HFFc6 (cell line): ENCODE data around the gene NDUFAF8. TPM values are rescaled to one million over a fixed set of nuclear protein-coding genes. Genes with fewer than 3 reads are reported as not detected.
A peak's percentile ranks its signal among the peaks of the same experiment; 100 is the strongest.

Experiments used
- DNase-seq: peaks from one replicate; pipeline ENCODE4 v3.0.0-alpha.2; 2018
- H3K27ac Mint-ChIP-seq: 2 replicates; pipeline ENCODE4 v1.8.0; 2020; ENCODE audit warnings: mild to moderate bottlenecking, mixed read lengths
- H3K27me3 Mint-ChIP-seq: 2 replicates; pipeline ENCODE4 v1.8.0; 2021; ENCODE audit warnings: mild to moderate bottlenecking, moderate library complexity, mixed read lengths; ENCODE audit not compliant: insufficient read depth
- H3K36me3 Mint-ChIP-seq: 2 replicates; pipeline ENCODE4 v1.8.0; 2021; ENCODE audit warnings: low read depth, mixed read lengths
- H3K4me1 Mint-ChIP-seq: 2 replicates; pipeline ENCODE4 v1.8.0; 2020; ENCODE audit warnings: low read depth, mixed read lengths
- H3K4me3 Mint-ChIP-seq: 2 replicates; pipeline ENCODE4 v1.8.0; 2020; ENCODE audit warnings: mild to moderate bottlenecking, moderate library complexity, mixed read lengths
- H3K9me3 Mint-ChIP-seq: 2 replicates; pipeline ENCODE4 v1.8.0; 2020; ENCODE audit warnings: mild to moderate bottlenecking, mixed read lengths
- total RNA-seq, 6 experiments: library from RNA; stranded (reverse); fragmentation: NEBNext Ultra II Directional; extraction: Animal tissue kit (Norgen Biotek cat#: 25700); gene quantifications; 2 replicates in 1 of 6; 3 replicates in 5 of 6; pipeline ENCODE4 v1.2.3, GENCODE V29; 2021
- TF ChIP-seq, protein P1 (sequence below): fragments of 200-600 bp; sonication (generic); IDR thresholded peaks from 2 replicates; pipeline ENCODE4 v1.5.0; 2021; ENCODE audit warnings: antibody characterized with exemption, mild to moderate bottlenecking

Gene NDUFAF8
- total RNA-seq, 6 experiments from 2014 or later = 67.0 to 103 (median 87.9) TPM

DNA sequence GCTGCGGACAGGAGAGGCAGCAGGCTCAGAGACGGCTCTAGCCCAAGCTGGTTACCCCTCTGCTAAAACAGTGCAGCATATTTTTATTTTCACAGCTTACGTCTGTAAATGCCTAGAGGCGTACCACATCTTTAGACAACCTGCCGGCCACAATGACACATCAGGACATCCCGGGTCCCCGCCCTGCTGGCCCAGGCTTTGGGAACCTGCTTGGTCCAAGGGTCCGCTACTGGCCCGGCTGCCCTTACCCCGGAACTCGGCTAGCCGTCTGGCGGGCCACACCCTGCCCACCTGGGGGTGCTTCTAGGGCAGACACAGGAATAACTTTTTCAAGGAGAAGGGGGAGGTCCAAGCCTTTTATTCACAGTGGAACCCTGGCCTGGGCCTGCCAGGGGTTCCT lies 20.7 kb upstream of the NDUFAF8 start:
- no peaks in the 10 kb centered on the region for H3K9me3 Mint-ChIP-seq
- H3K4me1 Mint-ChIP-seq = peaks cover 12% of the 10 kb centered on the region
- no peaks in the 10 kb centered on the region; the same call in 1 of the 2 replicates for H3K27me3 Mint-ChIP-seq
- peaks cover 7% of the 10 kb centered on the region; the same call in 1 of the 2 replicates for H3K36me3 Mint-ChIP-seq
- TF ChIP-seq, protein P1, sequence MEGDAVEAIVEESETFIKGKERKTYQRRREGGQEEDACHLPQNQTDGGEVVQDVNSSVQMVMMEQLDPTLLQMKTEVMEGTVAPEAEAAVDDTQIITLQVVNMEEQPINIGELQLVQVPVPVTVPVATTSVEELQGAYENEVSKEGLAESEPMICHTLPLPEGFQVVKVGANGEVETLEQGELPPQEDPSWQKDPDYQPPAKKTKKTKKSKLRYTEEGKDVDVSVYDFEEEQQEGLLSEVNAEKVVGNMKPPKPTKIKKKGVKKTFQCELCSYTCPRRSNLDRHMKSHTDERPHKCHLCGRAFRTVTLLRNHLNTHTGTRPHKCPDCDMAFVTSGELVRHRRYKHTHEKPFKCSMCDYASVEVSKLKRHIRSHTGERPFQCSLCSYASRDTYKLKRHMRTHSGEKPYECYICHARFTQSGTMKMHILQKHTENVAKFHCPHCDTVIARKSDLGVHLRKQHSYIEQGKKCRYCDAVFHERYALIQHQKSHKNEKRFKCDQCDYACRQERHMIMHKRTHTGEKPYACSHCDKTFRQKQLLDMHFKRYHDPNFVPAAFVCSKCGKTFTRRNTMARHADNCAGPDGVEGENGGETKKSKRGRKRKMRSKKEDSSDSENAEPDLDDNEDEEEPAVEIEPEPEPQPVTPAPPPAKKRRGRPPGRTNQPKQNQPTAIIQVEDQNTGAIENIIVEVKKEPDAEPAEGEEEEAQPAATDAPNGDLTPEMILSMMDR = no peak
- H3K4me3 Mint-ChIP-seq = no peak overlapping the region
- DNase-seq = no peak
- no peak overlapping the region for H3K27ac Mint-ChIP-seq

DNA sequence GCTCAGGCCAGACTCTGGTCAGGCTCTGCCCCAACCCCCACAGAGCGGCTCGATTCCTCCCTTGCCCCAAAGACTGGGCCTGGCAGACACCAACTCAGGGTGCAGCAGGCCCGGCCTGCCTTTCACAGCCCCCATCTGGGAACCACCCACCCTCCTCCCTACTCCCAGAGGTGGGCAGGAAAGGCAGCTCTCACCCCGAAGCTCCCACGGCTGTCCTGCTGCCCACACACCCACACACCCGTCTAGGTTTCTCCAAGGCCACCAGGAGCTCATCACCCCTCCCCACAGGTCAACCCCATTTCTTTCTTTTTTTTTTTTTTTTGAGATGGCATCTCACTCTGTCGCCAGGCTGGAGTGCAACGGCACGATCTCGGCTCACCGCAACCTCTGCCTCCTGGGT lies 20.1 kb upstream of the NDUFAF8 start:
- Mint-ChIP-seq H3K36me3 (peaks cover 7% of the 10 kb centered on the region; the same call in 1 of the 2 replicates), H3K4me1 (peaks cover 18% of the 10 kb centered on the region), H3K4me3 (no peak overlapping the region), H3K27ac (no peak overlapping the region), H3K27me3 (no peaks in the 10 kb centered on the region; the same call in 1 of the 2 replicates), H3K9me3 (no peaks in the 10 kb centered on the region)
- TF ChIP-seq, protein P1 = no peak
- DNase-seq = no peak

DNA sequence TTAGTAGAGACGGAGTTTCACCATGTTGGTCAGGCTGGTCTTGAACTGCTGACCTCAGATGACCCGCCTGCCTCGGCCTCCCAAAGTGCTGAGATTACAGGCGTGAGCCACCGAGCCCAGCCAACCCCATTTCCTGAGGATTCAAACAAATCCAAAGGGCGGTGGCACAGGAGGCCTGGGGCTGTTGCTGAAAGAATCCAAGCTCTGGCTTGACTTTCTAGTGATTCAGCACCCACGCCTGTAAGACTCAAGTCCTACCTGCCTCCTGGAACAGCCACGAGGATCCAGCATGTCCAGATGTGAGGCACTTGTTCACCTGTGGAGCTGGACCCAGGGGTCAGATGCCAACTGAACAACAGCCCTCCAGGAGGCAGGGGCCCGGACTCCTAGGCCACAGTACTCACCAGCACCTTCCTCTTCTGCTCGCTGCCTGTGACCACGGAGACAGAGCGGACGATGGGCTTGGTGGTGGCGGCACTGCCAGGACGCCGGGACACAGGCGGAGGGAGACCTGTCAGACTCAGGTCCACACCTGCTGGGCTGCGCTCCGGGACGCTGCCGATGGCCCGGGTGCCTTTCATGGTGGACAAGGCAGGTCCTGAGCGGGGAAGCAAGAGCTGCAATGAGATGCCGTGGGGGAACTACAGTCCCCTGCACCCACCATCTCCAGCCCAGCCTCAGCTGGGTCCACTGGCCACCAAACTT lies 19.5 kb upstream of the NDUFAF8 start:
- H3K27ac Mint-ChIP-seq = no peak overlapping the region
- H3K9me3 Mint-ChIP-seq = no peaks in the 10 kb centered on the region
- peaks cover 18% of the 10 kb centered on the region for H3K4me1 Mint-ChIP-seq
- TF ChIP-seq, protein P1 = no peak
- H3K4me3 Mint-ChIP-seq = no peak overlapping the region
- no peaks in the 10 kb centered on the region; the same call in 1 of the 2 replicates for H3K27me3 Mint-ChIP-seq
- H3K36me3 Mint-ChIP-seq = peaks cover 7% of the 10 kb centered on the region; the same call in 1 of the 2 replicates
- no peak for DNase-seq

DNA sequence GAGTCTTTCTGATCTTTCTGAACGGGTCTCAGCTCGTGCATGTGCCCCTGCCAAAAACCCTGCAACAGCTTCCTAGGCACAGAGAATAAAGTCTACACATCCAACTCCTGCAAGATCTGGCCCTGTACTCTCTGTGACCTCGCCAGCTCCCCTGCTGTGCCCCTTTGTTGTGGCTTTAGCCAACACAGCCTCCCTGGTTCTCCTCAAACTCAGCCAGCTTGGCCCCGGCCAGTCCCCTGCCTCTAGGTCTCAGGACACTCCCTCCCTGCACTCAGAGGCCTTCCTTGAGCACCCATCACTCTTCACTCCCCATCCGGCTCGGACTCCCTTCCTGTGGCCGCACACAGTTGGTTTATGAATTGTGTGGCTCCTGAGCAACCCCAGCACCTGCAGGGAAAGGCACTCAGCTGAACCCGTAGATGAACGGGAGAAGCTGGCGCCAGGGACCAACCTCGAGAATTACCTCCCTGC lies 17.7 kb upstream of the NDUFAF8 start:
- DNase-seq = no peak

DNA sequence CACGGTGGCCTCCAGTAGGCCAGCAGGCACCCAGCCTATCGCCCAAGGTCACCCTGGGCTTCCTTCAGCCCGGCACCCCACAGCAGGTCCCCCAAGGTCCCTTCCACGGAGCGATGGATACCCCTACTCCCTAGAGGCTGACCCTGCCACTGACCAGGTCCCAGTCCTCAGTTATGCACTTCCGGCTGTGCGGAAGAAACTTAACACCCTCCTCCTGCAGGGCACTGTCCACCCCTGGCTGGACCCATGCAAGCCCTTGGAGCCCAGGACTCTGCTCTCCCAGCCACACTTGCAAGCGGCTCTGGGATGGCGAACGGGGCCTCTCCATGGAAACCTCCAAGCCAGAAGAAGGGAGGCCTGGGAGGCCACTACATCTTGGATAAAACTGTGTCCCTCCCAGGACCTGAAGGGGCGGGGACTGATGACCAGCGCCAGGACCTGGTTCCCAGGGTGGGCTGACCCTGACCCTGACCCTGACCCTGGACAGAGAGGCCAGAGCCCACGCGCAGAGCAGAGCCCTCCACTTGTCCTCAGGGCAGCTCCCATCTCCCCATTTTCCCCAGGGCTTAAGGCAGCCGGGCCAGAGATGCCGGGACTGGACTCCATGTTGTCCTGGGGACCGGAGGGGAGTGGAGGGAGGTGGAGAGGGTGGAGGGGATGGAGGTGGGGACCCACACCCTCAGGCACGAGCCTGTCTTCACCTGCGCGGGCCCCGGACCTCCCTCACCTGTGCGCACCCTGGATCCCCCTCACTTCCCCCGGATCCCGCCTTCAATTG lies 17.1 kb upstream of the NDUFAF8 start:
- Mint-ChIP-seq H3K9me3 (no peaks in the 10 kb centered on the region), H3K36me3 (peaks cover 6% of the 10 kb centered on the region; the same call in 1 of the 2 replicates), H3K4me3 (peak overlapping the region; percentile 83), H3K27me3 (no peaks in the 10 kb centered on the region; the same call in 1 of the 2 replicates), H3K4me1 (peaks cover 18% of the 10 kb centered on the region), H3K27ac (no peak overlapping the region)
- DNase-seq = no peak
- TF ChIP-seq, protein P1 = no peak

More for the DNA sequence above, 17.7 kb upstream of the NDUFAF8 start:
- Mint-ChIP-seq H3K27ac (no peak overlapping the region), H3K9me3 (no peaks in the 10 kb centered on the region), H3K4me1 (peaks cover 18% of the 10 kb centered on the region), H3K36me3 (peaks cover 7% of the 10 kb centered on the region; the same call in 1 of the 2 replicates), H3K27me3 (no peaks in the 10 kb centered on the region; the same call in 1 of the 2 replicates), H3K4me3 (peak overlapping the region; percentile 83)
- TF ChIP-seq, protein P1 = no peak
